Epithelial cell of esophagus (primary cell): ENCODE results near the gene PNMA6E.

ENCODE experiments used
- DNase-seq: peaks from one replicate; pipeline ENCODE4 v3.0.0; 2010; ENCODE audit warnings: low read depth
- H3K4me3 ChIP-seq: 2 replicates; pipeline ENCODE4 v1.5.1; 2011; ENCODE audit warnings: mild to moderate bottlenecking, low read length, control low read depth
- TF ChIP-seq, protein P1 (sequence below): IDR thresholded peaks from 2 replicates; pipeline ENCODE4 v1.5.1; 2011; ENCODE audit warnings: low read depth, mild to moderate bottlenecking, low read length, control low read depth, inconsistent platforms; ENCODE audit not compliant: insufficient read depth; ENCODE audit errors: missing control alignments

The PNMA6E gene

DNA sequence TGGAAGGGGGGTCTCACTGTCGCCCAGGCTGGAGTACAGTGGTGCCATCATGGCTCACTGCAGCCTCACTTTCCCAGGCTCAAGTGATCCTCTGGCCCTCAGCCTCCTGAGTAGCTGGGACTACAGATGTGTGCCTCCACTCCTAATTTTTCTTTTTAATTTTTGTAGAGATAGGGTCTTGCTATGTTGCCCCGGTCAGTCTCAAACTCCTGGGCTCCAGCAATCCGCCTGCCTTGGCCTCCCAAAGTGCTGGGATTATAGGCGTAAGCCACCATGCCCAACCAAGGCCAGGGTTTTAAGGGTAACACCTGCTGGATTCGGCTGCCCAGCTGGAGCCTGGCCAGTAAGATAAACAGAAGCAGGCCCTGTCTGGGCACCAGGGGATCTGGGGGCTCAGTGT is 41.3 kb upstream of the PNMA6E start:
- H3K4me3 ChIP-seq: no peak overlapping the region
- no peak for DNase-seq
- TF ChIP-seq, protein P1, sequence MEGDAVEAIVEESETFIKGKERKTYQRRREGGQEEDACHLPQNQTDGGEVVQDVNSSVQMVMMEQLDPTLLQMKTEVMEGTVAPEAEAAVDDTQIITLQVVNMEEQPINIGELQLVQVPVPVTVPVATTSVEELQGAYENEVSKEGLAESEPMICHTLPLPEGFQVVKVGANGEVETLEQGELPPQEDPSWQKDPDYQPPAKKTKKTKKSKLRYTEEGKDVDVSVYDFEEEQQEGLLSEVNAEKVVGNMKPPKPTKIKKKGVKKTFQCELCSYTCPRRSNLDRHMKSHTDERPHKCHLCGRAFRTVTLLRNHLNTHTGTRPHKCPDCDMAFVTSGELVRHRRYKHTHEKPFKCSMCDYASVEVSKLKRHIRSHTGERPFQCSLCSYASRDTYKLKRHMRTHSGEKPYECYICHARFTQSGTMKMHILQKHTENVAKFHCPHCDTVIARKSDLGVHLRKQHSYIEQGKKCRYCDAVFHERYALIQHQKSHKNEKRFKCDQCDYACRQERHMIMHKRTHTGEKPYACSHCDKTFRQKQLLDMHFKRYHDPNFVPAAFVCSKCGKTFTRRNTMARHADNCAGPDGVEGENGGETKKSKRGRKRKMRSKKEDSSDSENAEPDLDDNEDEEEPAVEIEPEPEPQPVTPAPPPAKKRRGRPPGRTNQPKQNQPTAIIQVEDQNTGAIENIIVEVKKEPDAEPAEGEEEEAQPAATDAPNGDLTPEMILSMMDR: no peak

DNA sequence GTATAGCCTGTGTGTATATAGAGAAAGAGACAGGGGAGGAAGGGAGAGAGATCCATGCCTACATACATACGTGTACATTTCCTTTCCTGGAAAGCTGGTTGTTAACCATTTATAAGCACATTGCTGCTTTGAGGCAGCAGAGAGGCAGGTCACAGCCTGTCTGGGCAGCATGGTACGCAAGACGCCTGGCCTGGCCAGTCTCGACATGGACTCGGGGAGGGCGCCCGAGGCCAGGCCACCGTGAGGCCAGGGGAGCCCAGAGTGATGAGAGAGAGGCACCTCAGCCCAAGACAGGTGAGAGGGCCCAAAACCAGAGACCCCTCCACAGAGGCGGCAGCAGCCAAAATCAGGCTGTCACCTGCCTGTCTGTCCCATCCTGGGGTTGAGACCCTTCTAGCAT is 40.8 kb upstream of the PNMA6E start:
- no peak overlapping the region for H3K4me3 ChIP-seq
- DNase-seq: peak; percentile 84
- TF ChIP-seq, protein P1: no peak

DNA sequence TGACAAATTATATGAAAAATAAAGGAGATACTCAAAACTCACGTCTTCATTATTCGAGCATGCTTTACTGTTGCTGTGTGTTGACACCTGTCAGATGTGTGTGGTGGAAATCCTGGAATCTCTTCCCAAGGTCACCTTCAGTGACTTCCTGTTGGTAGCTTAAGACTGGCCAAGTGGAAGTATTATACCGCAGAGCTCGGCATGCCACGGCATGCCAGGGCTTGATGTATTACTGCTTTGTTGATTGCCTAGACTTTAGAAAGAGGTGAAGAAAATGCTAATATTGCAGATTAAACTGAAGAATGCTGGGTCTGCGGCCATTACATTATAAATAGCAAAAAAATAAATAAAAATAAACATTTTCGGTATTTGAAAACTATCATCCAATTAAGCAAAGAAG is 40.1 kb upstream of the PNMA6E start:
- DNase-seq: peak; percentile 64
- H3K4me3 ChIP-seq: no peak overlapping the region
- TF ChIP-seq, protein P1: no peak

DNA sequence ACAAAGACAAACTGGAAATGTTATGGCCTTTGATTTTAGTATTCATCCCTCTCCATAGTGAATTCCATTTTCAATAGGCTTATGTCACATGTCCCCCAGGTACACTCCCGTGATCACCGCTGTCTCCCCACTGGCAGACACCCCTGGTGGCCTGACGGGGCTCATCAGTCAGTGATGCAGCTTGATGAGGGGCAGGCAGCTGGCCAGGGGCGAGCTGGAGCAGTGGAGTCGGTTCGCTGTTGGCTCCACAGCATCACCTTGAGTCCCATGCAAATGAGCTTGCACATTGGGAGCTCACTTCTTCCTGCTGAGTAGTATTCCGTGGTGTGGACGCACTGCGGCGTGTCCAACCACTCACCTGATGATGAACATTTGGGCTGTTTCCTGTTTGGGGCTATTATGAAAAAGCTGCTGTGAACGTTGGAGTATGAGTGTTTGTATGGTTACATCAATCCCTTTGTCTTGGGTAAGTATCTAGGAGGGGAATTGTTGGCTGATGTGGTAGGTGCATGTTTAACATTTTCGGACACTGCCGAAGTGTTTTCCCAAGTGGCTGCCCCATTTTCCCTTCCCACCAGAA is 39.5 kb upstream of the PNMA6E start:
- DNase-seq: peak; percentile 2
- TF ChIP-seq, protein P1: no peak
- no peak overlapping the region for H3K4me3 ChIP-seq

DNA sequence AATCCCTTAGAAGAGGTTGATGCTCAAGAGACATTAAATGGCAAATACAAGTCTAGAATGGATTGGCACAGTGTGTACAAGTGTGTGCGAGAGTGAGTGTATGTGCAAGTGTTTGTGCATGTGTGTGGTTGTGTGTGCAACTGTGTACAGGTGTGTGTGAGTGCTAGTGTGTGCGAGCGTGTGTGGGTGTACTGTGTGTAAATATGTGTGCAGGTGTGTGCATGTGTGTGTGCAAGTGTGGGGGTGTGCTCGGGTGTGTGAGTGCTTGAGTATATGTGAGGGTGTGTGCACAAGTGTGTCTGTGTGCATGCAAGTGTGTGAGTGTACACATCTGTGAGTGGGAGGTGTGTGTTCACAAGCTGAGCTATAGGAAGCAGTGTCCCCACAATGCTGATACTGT is 38.8 kb upstream of the PNMA6E start:
- H3K4me3 ChIP-seq: no peak overlapping the region
- TF ChIP-seq, protein P1: no peak
- no peak for DNase-seq

DNA sequence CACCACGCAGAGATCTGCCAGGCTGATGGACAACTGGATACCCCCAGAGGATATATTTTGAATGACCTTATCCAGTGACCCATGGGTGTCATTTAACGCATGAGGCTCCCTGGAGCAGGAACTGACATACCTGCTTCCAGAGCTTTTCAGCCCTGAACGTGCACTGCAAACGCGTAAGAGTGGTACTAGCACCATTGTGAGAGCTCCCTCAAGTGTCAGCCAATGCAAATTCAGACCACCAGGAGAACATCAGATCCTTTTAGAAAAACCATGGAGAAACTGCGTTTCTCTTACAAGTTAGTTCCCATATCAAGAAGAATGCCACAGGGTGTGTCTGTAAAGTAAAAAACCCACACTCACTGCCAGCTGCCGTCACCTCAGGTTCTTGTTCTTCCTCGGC is 37.4 kb upstream of the PNMA6E start:
- H3K4me3 ChIP-seq: no peak overlapping the region
- peak; percentile 21 for DNase-seq
- TF ChIP-seq, protein P1: peak; percentile 20

DNA sequence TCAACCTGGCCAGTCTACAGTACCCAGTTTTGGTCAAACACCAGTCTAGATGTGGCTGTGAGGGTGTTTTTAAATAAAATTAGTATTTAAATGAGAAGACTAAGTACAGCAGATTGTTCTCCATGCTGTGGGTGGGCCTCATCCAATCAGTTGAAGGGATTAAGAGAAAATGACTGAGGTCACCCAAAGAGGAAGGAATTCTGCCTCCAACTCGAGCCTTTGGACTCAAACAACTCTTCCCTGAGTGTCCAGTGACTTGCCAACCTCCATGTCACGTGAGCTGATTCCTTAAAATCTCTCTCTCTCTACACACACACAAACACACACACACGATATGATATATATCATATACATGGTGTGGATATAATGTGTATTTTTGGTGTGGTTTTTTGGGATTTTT is 34.7 kb upstream of the PNMA6E start:
- TF ChIP-seq, protein P1: no peak
- H3K4me3 ChIP-seq: no peak overlapping the region
- DNase-seq: no peak
